Glutamatergic neuron (in vitro differentiated cells): ENCODE results near the gene COA7. TPM values are rescaled to one million over a fixed set of nuclear protein-coding genes. Genes with fewer than 3 reads are reported as not detected.

ENCODE experiments used
- DNase-seq: peaks from one replicate; pipeline ENCODE4 v3.0.0; 2022
- H3K27ac Mint-ChIP-seq: one replicate; pipeline ENCODE4 v1.8.0; 2020; ENCODE audit warnings: mild to moderate bottlenecking, mixed read lengths, inconsistent platforms; ENCODE audit not compliant: unreplicated experiment
- H3K27me3 Mint-ChIP-seq: one replicate; pipeline ENCODE4 v1.8.0; 2020; ENCODE audit warnings: mild to moderate bottlenecking, moderate library complexity, mixed read lengths, inconsistent platforms; ENCODE audit not compliant: unreplicated experiment
- H3K36me3 Mint-ChIP-seq: one replicate; pipeline ENCODE4 v1.8.0; 2020; ENCODE audit warnings: mild to moderate bottlenecking, mixed read lengths, inconsistent platforms; ENCODE audit not compliant: unreplicated experiment
- H3K4me1 Mint-ChIP-seq: one replicate; pipeline ENCODE4 v1.8.0; 2020; ENCODE audit warnings: mild to moderate bottlenecking, low read depth, mixed read lengths, inconsistent platforms; ENCODE audit not compliant: unreplicated experiment
- H3K4me3 Mint-ChIP-seq: one replicate; pipeline ENCODE4 v1.8.0; 2020; ENCODE audit warnings: mild to moderate bottlenecking, mixed read lengths, inconsistent platforms; ENCODE audit not compliant: unreplicated experiment
- H3K9me3 Mint-ChIP-seq: one replicate; pipeline ENCODE4 v1.8.0; 2020; ENCODE audit warnings: mild to moderate bottlenecking, moderate library complexity, mixed read lengths, inconsistent platforms; ENCODE audit not compliant: unreplicated experiment
- CTCF ChIP-seq: fragments of 200-600 bp; sonication (generic); IDR thresholded peaks from one replicate; pipeline ENCODE4 v1.5.0; 2021; ENCODE audit not compliant: partially characterized antibody, unreplicated experiment
- long read RNA-seq: library from polyadenylated mRNA; unstranded; transcript quantifications from one replicate; pipeline ENCODE4 v2.0.0, GENCODE V29; 2020; ENCODE audit not compliant: unreplicated experiment
- total RNA-seq: library from RNA; stranded (reverse); fragmentation: NEBNext Ultra II Directional; extraction: Animal tissue kit (Norgen Biotek cat#: 25700); gene quantifications from one replicate; pipeline ENCODE4 v1.2.1, GENCODE V29; 2021; ENCODE audit not compliant: unreplicated experiment

Gene COA7
- 24.6 TPM for total RNA-seq
- long read RNA-seq, full-length matches to known transcripts: 10 of 12 reads
- long read RNA-seq, partial matches to known transcripts: 0 of 12 reads
- long read RNA-seq, other reads (novel, unspliced or antisense): 2 of 12 reads

- peak; percentile 91 for DNase-seq
- Mint-ChIP-seq H3K27me3 (peaks cover 6% of the 10 kb centered on the region), H3K27ac (peak within 1 kb of the TSS; percentile 92), H3K4me3 (peak within 1 kb of the TSS; percentile 94), H3K4me1 (peaks cover 10% of the 10 kb centered on the region), H3K36me3 (no peaks in the 10 kb centered on the region), H3K9me3 (peaks cover 6% of the 10 kb centered on the region)
- no peak for TF ChIP-seq CTCF
Measured at GRCh38 chr1:52697795-52698674, at the start of gene COA7. Gene COA7 (minus strand): TSS chr1:52698347. CDS start chr1:52698326, 21 bp downstream.

- no peak for TF ChIP-seq CTCF
- Mint-ChIP-seq H3K4me1 (no peaks in the 10 kb centered on the region), H3K9me3 (no peaks in the 10 kb centered on the region), H3K36me3 (no peaks in the 10 kb centered on the region), H3K27me3 (no peaks in the 10 kb centered on the region), H3K4me3 (no peak overlapping the region), H3K27ac (no peak overlapping the region)
- no peak for DNase-seq
Measured at GRCh38 chr1:52747450-52747849, 49.3 kb upstream of the COA7 start.

GRCh38 chr1:52746189-52746588 lies 48.0 kb upstream of the COA7 start:
- Mint-ChIP-seq H3K36me3 (no peaks in the 10 kb centered on the region), H3K4me3 (no peak overlapping the region), H3K27me3 (no peaks in the 10 kb centered on the region), H3K27ac (no peak overlapping the region), H3K4me1 (no peaks in the 10 kb centered on the region), H3K9me3 (no peaks in the 10 kb centered on the region)
- TF ChIP-seq CTCF: no peak
- DNase-seq: no peak

GRCh38 chr1:52741259-52741658 lies 43.1 kb upstream of the COA7 start:
- Mint-ChIP-seq H3K36me3 (no peaks in the 10 kb centered on the region), H3K27me3 (no peaks in the 10 kb centered on the region), H3K4me3 (no peak overlapping the region), H3K9me3 (no peaks in the 10 kb centered on the region), H3K4me1 (no peaks in the 10 kb centered on the region), H3K27ac (no peak overlapping the region)
- no peak for TF ChIP-seq CTCF
- no peak for DNase-seq
